ENCODE results near the gene GTPBP4.

GTPBP4 gene

DNA sequence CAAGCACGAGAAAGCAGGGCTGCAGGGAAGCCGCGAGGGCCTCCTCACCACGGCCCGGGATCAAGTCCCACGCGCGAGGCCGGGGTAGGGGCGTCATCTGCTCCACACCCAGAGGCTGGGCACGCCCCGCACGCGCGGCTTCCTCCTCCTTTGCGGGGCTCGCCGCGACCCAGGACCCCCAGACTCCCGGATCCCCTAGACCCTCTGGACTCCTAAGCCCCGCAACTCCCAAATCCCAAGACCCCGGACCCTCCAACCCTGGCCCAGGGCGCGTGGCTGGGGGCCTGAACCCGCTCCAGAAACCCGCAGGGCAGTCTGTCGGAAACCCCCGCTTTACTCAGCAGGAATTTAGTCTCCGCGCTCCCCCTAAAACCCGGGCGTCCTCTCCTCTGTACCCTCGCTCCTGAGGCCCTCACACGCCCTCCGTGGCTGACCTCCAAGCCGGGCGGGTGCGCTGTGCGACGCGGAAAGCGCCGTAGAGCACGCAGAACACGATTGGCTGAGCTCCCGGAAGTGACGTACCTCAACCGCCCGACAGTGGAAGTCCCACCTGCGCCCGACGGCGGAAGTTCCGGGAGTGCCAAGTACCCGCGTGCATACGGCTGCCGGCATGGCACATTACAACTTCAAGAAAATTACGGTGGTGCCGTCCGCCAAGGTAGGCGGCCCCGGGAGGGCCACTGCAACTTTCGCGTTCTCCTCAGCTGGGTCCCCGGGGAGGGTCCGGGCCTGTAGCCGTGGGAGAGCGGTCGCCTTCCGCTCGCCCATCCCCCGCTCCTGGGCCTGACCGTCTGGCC, at the start of gene GTPBP4:
Gene GTPBP4, plus strand, starts transcription at position 565 of the 797 bp plus-strand sequence. Its CDS starts 46 bp downstream, at position 611.
- TF ChIP-seq ZNF274 (IDR thresholded peaks at IDR 0.05; ENCODE audit: low read depth, low read length) = no peak

DNA sequence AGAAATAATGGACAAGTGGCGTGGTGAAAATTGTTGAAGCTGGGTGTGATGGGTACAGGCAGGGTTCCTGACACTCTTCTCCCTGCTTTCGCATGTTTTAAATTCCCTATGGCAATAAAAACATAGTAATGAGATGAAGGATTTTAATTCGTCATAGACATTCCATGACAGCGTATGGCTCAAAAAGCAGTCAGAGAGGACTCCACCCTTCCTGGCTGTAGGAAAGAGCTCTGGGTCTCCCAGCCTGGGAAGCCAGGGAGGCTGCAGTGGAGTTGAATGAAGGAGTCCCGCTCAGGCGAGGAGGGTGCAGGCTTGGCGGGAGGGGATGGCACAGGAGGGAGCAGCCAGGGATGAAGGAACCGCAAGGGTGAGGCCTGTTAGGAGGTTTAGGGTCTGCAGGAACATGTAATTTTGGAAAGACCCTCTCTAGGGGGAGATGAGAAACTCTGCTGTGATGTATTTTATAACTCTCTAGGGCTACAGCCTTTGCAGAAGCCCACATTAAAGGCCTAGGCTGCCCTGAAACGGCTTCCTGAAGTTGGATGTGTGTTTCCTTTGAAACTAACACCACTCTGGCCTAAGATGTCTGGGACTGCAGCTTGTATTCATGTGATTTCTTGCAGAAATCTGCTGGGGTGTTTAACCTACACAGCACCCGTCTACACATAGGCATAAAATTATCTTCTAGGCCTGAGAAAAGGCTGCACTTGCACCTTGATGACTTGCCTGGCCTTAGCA, 49.1 kb upstream of the GTPBP4 start:
- no peak for TF ChIP-seq ZNF274 (IDR thresholded peaks at IDR 0.05; ENCODE audit: low read depth, low read length)
- no peak overlapping the region for H3K4me3 ChIP-seq (ENCODE audit: low read length)

More for the DNA sequence above, at the start of gene GTPBP4:
- peak within 1 kb of the TSS; percentile 80 for H3K4me3 ChIP-seq (ENCODE audit: low read length)

DNA sequence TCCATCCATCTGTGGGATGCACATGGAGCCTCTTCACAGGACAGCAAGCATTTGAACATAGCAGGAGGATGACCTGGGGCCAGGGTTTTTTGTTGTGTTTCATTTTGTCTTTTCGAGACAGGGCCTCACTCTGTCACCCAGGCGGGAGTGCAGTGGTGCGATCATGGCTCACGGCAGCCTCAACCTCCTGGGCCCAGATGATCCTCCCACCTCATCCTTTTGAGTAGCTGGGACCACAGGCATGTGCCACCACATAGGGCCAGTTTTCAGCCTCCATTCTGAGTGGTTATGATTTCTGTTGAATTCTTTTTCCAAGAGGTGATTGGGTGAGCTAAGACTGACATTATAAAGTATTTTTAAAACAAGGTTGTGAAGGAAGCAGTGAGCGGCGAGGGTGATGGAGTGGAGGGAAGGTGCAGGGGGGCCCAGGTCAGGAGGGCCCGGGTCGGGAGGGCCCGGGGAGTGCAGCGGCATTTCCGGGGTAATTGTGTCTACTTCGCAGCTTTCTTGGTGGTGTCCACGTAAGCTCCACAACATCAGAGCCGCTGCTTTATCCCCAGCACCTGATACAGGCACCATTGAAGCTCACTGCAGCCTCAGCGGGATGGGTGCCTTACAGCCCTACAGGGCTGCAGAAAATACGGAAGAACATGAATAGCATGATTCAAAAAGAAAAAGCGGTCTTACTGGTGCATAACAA, 44.8 kb upstream of the GTPBP4 start:
- H3K4me3 ChIP-seq (ENCODE audit: low read length) = no peak overlapping the region
- no peak for TF ChIP-seq ZNF274 (IDR thresholded peaks at IDR 0.05; ENCODE audit: low read depth, low read length)

DNA sequence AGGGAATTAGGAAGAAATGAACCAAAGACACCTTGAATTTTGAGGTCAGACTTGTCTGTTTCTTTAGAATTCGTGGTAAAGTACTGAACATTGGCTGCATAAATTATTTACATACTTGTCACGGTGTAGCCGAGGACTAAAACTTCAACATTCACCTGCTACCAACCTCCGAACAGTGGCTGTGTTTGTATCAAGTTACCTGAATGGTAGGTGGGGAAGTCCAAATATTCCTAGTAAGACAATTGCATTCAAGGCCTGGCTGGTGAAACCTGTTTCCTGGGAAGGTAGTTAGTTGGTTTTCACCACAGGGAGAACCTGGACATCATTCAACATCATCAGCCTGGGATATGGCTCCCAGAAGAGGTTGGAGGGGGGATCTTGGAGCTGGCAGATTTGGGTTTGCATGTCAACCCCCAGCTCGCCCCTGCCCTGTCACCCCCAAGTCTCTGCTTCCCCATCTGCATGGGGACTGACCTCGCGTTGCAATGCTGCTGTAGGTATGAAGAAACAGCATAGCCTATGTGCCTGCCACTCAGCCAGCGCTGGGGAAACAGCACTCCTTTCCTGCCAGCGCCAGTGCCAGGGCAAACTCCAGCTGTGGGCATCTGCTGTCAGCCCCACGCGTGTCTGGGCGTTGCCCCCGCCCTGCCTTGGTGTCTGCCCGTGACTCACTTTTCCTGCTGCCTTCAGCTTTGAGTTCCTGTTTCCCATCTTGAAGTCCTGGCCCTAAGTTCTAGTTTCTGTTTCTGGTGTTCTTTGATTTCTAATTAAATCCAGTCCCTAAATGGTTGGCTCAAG, 44.0 kb upstream of the GTPBP4 start:
- TF ChIP-seq ZNF274 (IDR thresholded peaks at IDR 0.05; ENCODE audit: low read depth, low read length) = no peak
- no peak overlapping the region for H3K4me3 ChIP-seq (ENCODE audit: low read length)

DNA sequence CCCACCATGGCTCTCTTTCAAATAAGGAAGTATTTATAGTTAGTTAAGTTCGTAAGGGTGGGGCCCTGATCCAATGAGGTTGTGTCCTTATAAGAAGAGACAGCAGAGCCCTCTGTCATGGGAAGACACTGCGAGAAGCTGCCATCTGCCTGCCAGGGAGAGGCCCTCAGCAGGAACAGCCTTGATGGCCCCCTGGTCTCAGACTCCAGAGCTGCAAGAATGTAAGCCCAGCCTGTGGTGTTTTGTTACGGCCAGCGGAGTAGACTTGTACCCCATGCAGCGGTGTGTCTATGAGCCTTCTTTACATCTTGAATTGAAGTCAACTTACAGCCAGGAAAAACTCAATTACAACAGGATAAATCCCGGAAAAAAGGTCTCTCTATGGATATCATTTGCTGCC, 42.5 kb upstream of the GTPBP4 start:
- TF ChIP-seq ZNF274 (IDR thresholded peaks at IDR 0.05; ENCODE audit: low read depth, low read length) = no peak

DNA sequence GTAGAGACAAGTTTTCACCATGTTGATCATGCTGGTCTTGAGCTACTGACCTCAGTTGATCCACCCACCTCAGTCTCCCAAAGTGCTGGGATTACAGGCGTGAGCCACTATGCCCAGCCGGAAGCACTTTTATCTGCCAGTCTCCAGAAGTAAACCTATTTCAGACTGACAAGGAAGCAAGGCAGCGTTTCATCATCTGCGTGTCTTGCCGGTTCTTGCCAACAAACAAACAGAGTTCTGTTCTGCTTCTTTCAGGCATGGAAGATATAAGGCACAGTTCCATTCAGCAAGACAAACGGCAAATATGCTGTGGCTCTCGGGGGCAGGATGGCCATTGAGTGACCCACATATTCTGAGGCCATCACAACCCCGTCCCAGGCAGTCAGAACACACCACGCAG, 41.2 kb upstream of the GTPBP4 start:
- TF ChIP-seq ZNF274 (IDR thresholded peaks at IDR 0.05; ENCODE audit: low read depth, low read length) = no peak
- H3K4me3 ChIP-seq (ENCODE audit: low read length) = no peak overlapping the region

More for the DNA sequence above, 42.5 kb upstream of the GTPBP4 start:
- no peak overlapping the region for H3K4me3 ChIP-seq (ENCODE audit: low read length)

DNA sequence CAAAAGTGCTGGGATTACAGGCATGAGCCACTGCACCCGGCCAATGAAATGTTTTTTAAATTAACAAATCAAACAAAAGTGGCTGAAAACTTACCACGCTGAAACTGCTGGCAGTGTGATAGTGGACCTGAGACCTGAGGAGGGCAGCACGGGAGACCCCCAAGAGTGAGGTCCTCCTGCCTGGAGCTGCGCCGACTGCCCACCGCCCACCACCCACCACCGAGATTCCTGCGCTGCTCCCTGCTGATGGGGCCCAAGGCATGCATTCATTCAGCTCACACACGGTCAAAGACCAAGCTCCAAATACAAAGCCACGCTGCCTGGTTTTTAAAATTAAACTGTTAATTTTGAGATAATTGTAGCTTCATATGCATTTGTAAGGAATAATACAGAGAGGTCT, 40.4 kb upstream of the GTPBP4 start:
- no peak overlapping the region for H3K4me3 ChIP-seq (ENCODE audit: low read length)
- TF ChIP-seq ZNF274 (IDR thresholded peaks at IDR 0.05; ENCODE audit: low read depth, low read length) = no peak

DNA sequence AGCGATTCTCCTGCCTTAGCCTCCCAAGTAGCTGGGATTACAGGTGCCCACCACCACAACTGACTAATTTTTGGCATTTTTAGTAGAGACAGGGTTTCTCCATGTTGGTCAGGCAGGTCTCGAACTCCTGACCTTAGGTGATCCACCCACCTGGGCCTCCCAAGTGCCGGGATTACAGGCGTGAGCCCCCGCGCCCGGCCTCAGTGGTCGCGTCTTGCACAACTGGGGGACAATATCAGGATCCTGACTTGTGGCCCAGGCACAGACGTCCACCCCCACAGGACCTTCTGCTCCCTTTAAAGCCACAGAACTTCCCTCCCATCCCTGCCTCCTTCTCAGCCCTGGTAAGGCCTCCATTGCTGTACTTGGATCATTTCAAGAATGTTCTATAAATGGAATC, 39.9 kb upstream of the GTPBP4 start:
- no peak for TF ChIP-seq ZNF274 (IDR thresholded peaks at IDR 0.05; ENCODE audit: low read depth, low read length)
- H3K4me3 ChIP-seq (ENCODE audit: low read length) = no peak overlapping the region

DNA sequence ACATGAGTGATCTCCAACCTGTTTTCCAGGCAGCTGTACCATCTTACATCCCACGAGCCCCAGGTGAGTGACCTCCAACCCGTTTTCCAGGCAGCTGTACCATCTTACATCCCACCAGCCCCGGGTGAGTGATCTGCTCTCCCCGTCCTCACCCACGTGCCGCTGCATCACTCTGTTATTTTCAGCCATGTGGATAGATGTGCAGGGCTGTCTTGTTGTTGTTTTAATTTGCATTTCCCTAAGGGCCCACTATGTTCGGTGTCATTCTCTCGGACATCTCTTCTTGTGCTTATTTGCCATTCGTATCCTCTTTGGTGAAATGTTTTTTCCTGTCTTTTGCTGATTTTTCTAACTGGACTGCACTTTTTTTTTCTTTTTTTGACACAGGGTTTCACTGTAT, 38.8 kb upstream of the GTPBP4 start:
- H3K4me3 ChIP-seq (ENCODE audit: low read length) = no peak overlapping the region
- no peak for TF ChIP-seq ZNF274 (IDR thresholded peaks at IDR 0.05; ENCODE audit: low read depth, low read length)

DNA sequence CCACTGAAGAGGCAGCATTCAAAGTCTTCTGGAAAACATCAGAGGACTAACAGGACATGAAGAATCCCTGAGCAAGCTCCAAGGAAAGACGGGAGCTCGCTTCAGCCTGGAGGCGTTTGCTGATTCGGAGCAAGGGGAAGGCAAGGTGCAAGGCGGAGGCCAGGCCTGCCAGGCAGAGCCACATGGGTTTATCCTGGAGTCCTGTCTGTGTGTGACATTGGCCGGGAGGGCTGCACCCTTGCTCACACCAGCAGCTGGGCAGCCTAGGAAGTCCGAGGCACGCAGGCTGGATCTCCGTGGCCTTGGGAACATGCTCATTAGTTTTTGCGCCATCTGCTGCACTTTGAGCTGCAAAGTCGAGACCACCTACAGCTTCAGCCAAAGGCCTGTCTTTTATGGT, 34.4 kb upstream of the GTPBP4 start:
- H3K4me3 ChIP-seq (ENCODE audit: low read length) = no peak overlapping the region
- TF ChIP-seq ZNF274 (IDR thresholded peaks at IDR 0.05; ENCODE audit: low read depth, low read length) = no peak

DNA sequence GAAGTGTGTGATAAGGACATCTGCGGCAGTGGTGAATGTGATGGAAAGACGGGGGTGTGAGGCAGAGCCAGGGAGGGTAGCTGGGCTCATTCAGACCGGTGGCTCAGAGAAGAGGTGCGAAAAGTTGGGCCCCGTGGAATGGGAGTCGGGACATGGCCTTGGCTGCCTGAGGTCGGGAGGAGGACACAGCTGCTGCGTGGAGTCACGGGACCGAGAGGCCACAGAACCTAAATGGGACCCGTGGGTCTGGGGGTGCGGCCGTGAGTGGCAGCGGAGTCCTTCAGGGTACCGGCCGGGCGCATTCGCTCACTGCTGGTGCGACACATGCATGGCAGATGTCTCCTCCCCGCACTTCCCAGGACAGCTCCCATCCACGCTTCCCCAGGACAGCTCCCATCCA, 33.8 kb upstream of the GTPBP4 start:
- H3K4me3 ChIP-seq (ENCODE audit: low read length) = no peak overlapping the region
- no peak for TF ChIP-seq ZNF274 (IDR thresholded peaks at IDR 0.05; ENCODE audit: low read depth, low read length)

DNA sequence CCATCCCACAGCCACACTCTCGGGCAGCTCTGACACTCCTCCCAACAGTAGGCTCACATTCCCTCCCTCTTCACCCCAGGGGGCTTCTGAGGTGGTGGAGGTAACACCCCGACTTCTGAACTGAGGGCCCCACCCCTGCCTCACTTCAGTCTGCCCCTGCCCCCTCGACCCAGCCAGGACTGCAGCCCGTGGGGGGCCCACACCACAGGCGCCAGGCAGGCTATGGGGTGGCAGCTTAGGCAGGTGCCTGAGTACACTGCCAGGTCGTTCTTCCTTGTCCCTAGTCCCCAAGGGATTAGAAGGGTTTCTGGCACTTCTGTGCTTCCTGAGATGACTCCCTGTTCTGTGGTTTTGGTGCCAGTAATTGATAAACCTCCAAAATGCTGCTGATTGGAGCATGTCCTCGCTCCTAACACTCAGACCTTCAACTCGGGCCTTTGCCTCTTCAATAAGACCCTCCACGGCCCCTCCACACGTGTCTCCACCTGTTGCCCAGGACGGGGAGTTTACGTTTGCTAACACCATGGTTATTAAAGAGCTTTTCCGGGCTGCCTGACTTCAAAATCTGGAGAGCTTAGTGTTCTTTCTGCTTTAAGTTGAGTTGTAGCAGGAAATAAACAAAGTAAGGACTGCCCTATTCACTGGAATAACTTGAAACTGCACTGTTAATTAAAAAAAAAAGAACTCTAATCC, 33.0 kb upstream of the GTPBP4 start:
- no peak overlapping the region for H3K4me3 ChIP-seq (ENCODE audit: low read length)
- no peak for TF ChIP-seq ZNF274 (IDR thresholded peaks at IDR 0.05; ENCODE audit: low read depth, low read length)

DNA sequence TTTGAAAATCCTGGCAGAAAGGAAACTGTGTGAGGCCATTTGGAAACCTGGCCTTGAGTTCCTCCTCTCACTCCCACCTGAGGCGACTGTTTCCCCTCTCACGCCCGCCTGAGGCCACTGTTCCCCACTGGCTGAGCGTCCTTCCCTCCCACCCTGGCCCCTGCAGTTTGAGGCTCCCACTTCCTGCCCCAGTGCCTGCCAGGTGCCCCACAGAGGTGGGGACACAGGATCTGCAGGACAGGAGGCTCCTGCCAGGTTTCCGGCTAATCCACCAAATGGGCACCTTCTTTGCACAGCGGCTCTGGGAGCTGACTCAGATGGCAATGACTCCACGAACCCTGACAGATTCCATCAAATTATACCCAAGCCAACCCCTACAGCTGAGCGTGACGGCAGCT, 32.4 kb upstream of the GTPBP4 start:
- H3K4me3 ChIP-seq (ENCODE audit: low read length) = no peak overlapping the region
- TF ChIP-seq ZNF274 (IDR thresholded peaks at IDR 0.05; ENCODE audit: low read depth, low read length) = no peak
